ENCODE data around the gene ERBB4. TPM values are rescaled to one million over a fixed set of nuclear protein-coding genes. Genes with fewer than 3 reads are reported as not detected.

The ERBB4 gene
- total and polyA plus RNA-seq, 10 of the 15 experiments (the other 5 are each of a cell fraction or from before 2014, with no cell fraction given), result under 0.01 to 0.23 (median 0.01) TPM; not detected in 4

- TF ChIP-seq, protein P1, sequence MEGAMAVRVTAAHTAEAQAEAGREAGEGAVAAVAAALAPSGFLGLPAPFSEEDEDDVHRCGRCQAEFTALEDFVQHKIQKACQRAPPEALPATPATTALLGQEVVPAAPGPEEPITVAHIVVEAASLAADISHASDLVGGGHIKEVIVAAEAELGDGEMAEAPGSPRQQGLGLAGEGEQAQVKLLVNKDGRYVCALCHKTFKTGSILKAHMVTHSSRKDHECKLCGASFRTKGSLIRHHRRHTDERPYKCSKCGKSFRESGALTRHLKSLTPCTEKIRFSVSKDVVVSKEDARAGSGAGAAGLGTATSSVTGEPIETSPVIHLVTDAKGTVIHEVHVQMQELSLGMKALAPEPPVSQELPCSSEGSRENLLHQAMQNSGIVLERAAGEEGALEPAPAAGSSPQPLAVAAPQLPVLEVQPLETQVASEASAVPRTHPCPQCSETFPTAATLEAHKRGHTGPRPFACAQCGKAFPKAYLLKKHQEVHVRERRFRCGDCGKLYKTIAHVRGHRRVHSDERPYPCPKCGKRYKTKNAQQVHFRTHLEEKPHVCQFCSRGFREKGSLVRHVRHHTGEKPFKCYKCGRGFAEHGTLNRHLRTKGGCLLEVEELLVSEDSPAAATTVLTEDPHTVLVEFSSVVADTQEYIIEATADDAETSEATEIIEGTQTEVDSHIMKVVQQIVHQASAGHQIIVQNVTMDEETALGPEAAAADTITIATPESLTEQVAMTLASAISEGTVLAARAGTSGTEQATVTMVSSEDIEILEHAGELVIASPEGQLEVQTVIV (IDR thresholded peaks at IDR 0.05; ENCODE audit: borderline replicate concordance, partially characterized antibody), result no peak
- TF ChIP-seq HCFC1 (IDR thresholded peaks at IDR 0.05; ENCODE audit: low read length), result no peak
These were observed 1147.4 kb downstream of the ERBB4 start (continued) for GRCh38 chr2:211391189-211391567.

- Histone ChIP-seq H3K4me1 (ENCODE audit: control insufficient read depth, insufficient read depth, low read length) (no peaks in the 10 kb centered on the region), H3K4me2 (ENCODE audit: control insufficient read depth, insufficient read depth) (no peak overlapping the region), H3K9me3 (replicated peaks; ENCODE audit: control insufficient read depth, insufficient read depth, low read length) (no peaks in the 10 kb centered on the region), H3K9ac (ENCODE audit: control insufficient read depth, insufficient read depth, low read length) (no peak overlapping the region), H3K36me3 (ENCODE audit: control insufficient read depth in 2 of 2, insufficient read depth in 2 of 2, low read length in 1 of 2) (no peaks in the 10 kb centered on the region), H3K79me2 (ENCODE audit: control insufficient read depth, insufficient read depth, low read length) (no peaks in the 10 kb centered on the region), H3K27ac (ENCODE audit: control insufficient read depth, insufficient read depth) (no peak overlapping the region), H2AFZ (ENCODE audit: control insufficient read depth, low read depth, low read length) (no peak overlapping the region), H4K20me1 (ENCODE audit: control insufficient read depth, insufficient read depth) (no peaks in the 10 kb centered on the region), H3K27me3 (replicated peaks in 1 of 2; ENCODE audit: control insufficient read depth in 2 of 2, insufficient read depth in 2 of 2, low read length in 1 of 2) (no peaks in the 10 kb centered on the region), H3K4me3 (no peak overlapping the region)
- in situ Hi-C loops (cut with MboI) (no loop called here), intact Hi-C loops (cut with micrococcal nuclease; ENCODE audit: unreplicated experiment) (no loop called here)
- DNase-seq (ENCODE audit: low read depth, low spot score) (no peak), FAIRE-seq (no peak), ATAC-seq (no peak)
- 19% methylated on average over 5 of the region's 5 CpGs for WGBS (ENCODE audit: insufficient coverage, insufficient replicate concordance, low lambda C conversion rate, missing lambda C conversion rate)
- RAD21 ChIA-PET (ENCODE audit: unreplicated experiment), result no interaction called here
- TF ChIP-seq ZZZ3 (IDR thresholded peaks at IDR 0.05; ENCODE audit: control insufficient read depth, insufficient read length, low read depth) (no peak), SKIL (IDR thresholded peaks at IDR 0.05; ENCODE audit: low read depth, poor library complexity, severe bottlenecking) (no peak), DPF2 (IDR thresholded peaks at IDR 0.05) (no peak), CHD4 (IDR thresholded peaks at IDR 0.05) (no peak), MXI1 (IDR thresholded peaks at IDR 0.05; ENCODE audit: low read depth, low read length) (no peak), CBX3 (IDR thresholded peaks at IDR 0.05; ENCODE audit: borderline replicate concordance, low read depth) (no peak), NR2C2 (IDR thresholded peaks at IDR 0.05; ENCODE audit: borderline replicate concordance, control insufficient read depth, insufficient read length, low read depth) (no peak), SUPT20H (IDR thresholded peaks at IDR 0.05; ENCODE audit: borderline replicate concordance, control insufficient read depth, low read depth, low read length) (no peak)
- TF ChIP-seq, protein P2, sequence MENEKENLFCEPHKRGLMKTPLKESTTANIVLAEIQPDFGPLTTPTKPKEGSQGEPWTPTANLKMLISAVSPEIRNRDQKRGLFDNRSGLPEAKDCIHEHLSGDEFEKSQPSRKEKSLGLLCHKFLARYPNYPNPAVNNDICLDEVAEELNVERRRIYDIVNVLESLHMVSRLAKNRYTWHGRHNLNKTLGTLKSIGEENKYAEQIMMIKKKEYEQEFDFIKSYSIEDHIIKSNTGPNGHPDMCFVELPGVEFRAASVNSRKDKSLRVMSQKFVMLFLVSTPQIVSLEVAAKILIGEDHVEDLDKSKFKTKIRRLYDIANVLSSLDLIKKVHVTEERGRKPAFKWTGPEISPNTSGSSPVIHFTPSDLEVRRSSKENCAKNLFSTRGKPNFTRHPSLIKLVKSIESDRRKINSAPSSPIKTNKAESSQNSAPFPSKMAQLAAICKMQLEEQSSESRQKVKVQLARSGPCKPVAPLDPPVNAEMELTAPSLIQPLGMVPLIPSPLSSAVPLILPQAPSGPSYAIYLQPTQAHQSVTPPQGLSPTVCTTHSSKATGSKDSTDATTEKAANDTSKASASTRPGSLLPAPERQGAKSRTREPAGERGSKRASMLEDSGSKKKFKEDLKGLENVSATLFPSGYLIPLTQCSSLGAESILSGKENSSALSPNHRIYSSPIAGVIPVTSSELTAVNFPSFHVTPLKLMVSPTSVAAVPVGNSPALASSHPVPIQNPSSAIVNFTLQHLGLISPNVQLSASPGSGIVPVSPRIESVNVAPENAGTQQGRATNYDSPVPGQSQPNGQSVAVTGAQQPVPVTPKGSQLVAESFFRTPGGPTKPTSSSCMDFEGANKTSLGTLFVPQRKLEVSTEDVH (IDR thresholded peaks at IDR 0.05; ENCODE audit: low read depth, partially characterized antibody), result no peak
- TF ChIP-seq, protein P3, sequence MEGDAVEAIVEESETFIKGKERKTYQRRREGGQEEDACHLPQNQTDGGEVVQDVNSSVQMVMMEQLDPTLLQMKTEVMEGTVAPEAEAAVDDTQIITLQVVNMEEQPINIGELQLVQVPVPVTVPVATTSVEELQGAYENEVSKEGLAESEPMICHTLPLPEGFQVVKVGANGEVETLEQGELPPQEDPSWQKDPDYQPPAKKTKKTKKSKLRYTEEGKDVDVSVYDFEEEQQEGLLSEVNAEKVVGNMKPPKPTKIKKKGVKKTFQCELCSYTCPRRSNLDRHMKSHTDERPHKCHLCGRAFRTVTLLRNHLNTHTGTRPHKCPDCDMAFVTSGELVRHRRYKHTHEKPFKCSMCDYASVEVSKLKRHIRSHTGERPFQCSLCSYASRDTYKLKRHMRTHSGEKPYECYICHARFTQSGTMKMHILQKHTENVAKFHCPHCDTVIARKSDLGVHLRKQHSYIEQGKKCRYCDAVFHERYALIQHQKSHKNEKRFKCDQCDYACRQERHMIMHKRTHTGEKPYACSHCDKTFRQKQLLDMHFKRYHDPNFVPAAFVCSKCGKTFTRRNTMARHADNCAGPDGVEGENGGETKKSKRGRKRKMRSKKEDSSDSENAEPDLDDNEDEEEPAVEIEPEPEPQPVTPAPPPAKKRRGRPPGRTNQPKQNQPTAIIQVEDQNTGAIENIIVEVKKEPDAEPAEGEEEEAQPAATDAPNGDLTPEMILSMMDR (IDR thresholded peaks at IDR 0.05 in 2 of 3, conservative IDR thresholded peaks at IDR 0.05 in 1 of 3; ENCODE audit: control insufficient read depth in 2 of 3, extremely low read depth in 1 of 3, insufficient read depth in 1 of 3, low read depth in 3 of 3, low read length in 3 of 3), result no peak
- CTCF ChIA-PET, result interaction anchor here (0.9 to 1.1 kb wide), 2 partner anchors 26 to 35 kb away, joined by 3 read pairs; no protein-coding TSS in a partner anchor
- POLR2A ChIA-PET, result no interaction called here
- SMC1A ChIA-PET (ENCODE audit: uncharacterized antibody, unreplicated experiment), result interaction anchor here (1.2 kb wide), 1 partner anchor 11 kb away, joined by 3 read pairs; no protein-coding TSS in a partner anchor
- BruUV-seq (replicated peaks), result no TSS peak
These were observed 1147.9 kb downstream of the ERBB4 start for GRCh38 chr2:211390536-211391188.
